CD4-positive, alpha-beta T cell treated with Interleukin-2 at 100 ng/mL for 4 hours (primary cell): Measurements from ENCODE around the gene RBBP5.

Source experiments
- DNase-seq: peaks from one replicate; pipeline ENCODE4 v3.0.0-alpha.2; 2020; ENCODE audit warnings: low spot score

The RBBP5 gene

GRCh38 chr1:205056956-205057568 lies 64.7 kb downstream of the RBBP5 start:
- DNase-seq = no peak

- no peak for DNase-seq
Observed at GRCh38 chr1:205056188-205056611, 65.6 kb downstream of the RBBP5 start.

GRCh38 chr1:205054013-205054412 lies 67.8 kb downstream of the RBBP5 start:
- no peak for DNase-seq

- no peak for DNase-seq
Observed at GRCh38 chr1:205053296-205053695, 68.5 kb downstream of the RBBP5 start.

GRCh38 chr1:205052690-205053089 lies 69.1 kb downstream of the RBBP5 start:
- DNase-seq = no peak

GRCh38 chr1:205049479-205049878 lies 72.3 kb downstream of the RBBP5 start:
- no peak for DNase-seq

- no peak for DNase-seq
Observed at GRCh38 chr1:205048382-205048781, 73.4 kb downstream of the RBBP5 start.

- no peak for DNase-seq
Observed at GRCh38 chr1:205047764-205048231, 74.0 kb downstream of the RBBP5 start.

- DNase-seq = no peak
Observed at GRCh38 chr1:205046870-205047269, 74.9 kb downstream of the RBBP5 start.

- no peak for DNase-seq
Observed at GRCh38 chr1:205045146-205045545, 76.6 kb downstream of the RBBP5 start.

- DNase-seq = no peak
Observed at GRCh38 chr1:205044741-205045140, 77.0 kb downstream of the RBBP5 start.

- no peak for DNase-seq
Observed at GRCh38 chr1:205043866-205044265, 77.9 kb downstream of the RBBP5 start.

GRCh38 chr1:205042911-205043806 lies 78.6 kb downstream of the RBBP5 start, which contains the start of gene CNTN2:
Gene CNTN2, plus strand, starts transcription at chr1:205043212. Its CDS starts 9,974 bp downstream, at chr1:205053186.
- no peak for DNase-seq

GRCh38 chr1:205041998-205042910 lies 79.5 kb downstream of the RBBP5 start:
- DNase-seq = no peak

- no peak for DNase-seq
Observed at GRCh38 chr1:205041001-205041715, 80.6 kb downstream of the RBBP5 start.

- no peak for DNase-seq
Observed at GRCh38 chr1:205038132-205038786, 83.5 kb downstream of the RBBP5 start.

- DNase-seq = no peak
Observed at GRCh38 chr1:205037539-205037938, 84.2 kb downstream of the RBBP5 start.
